Renal cortical epithelial cell (primary cell): ENCODE results near the gene HDGFL2. TPM values are rescaled to one million over a fixed set of nuclear protein-coding genes. Genes with fewer than 3 reads are reported as not detected.
"Not testable (repeated sequence)": the region's sequence is repeated elsewhere in the genome, so short reads cannot be mapped to it uniquely, and the experiment has no call there.

Source experiments
- DNase-seq: peaks from one replicate; pipeline ENCODE4 v3.0.0-alpha.2; 2011; ENCODE audit warnings: low read depth
- total RNA-seq: library from RNA; depleted of rRNA; stranded (reverse); fragments of >200 nt; gene quantifications from 2 replicates; pipeline ENCODE4 v1.2.3, GENCODE V29; 2014

Gene HDGFL2
- total RNA-seq, 1 donor from 2014 or later, result 59.5 TPM

DNA sequence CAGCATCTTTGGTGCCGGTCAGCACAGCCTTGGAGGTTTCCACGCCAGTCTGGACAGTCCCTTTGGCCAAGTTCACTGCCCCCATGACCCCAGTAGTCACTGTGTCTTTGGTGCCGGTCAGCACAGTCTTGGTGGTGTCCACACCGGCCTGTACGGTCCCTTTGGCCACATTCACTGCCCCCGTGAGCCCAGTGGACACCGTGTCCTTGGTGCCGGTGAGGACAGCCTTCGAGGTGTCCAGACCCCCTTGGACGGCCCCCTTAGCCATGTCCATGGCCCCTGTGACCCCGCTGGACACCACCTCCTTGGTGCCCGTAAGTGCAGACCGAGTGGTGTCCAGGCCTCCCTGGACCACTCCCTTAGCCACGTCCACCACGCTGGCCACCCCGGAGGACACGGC, 41.2 kb downstream of the HDGFL2 start:
- DNase-seq, result no peak

GRCh38 chr19:4515732-4516131, 43.6 kb downstream of the HDGFL2 start:
- no peak for DNase-seq

GRCh38 chr19:4516199-4516938, 44.3 kb downstream of the HDGFL2 start:
- no peak for DNase-seq

GRCh38 chr19:4516939-4517300, 44.8 kb downstream of the HDGFL2 start:
- DNase-seq, result no peak

GRCh38 chr19:4517451-4518057, 45.5 kb downstream of the HDGFL2 start:
- DNase-seq, result no peak

- no peak for DNase-seq
Observed at GRCh38 chr19:4518345-4519171, 46.5 kb downstream of the HDGFL2 start, which contains the start of gene PLIN4. Gene PLIN4 (minus strand): TSS chr19:4518486. CDS start chr19:4518272, 214 bp downstream.

GRCh38 chr19:4519172-4519496, 47.0 kb downstream of the HDGFL2 start:
- no peak for DNase-seq

- no peak for DNase-seq
Observed at GRCh38 chr19:4519521-4520277, 47.6 kb downstream of the HDGFL2 start.

- peak; percentile 22 for DNase-seq
Observed at GRCh38 chr19:4521170-4521887, 49.2 kb downstream of the HDGFL2 start.

DNA sequence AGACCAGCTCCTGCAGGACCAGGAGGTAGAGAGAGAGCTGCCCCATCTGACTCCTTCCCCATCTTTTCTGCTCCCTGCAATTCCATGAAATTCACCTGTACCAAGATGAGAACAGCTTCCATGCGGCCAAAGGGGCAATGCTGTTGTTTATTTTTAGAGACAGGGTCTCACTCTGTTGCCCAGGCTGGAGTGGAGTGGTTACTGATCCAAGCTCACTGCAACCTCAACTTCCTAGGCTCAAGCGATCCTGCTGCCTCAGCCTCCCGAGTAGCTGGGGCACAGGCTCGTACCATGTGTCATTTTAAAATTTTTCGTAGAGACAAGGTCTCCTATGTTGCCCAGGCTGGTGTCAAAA, 49.8 kb downstream of the HDGFL2 start:
- no peak for DNase-seq

DNA sequence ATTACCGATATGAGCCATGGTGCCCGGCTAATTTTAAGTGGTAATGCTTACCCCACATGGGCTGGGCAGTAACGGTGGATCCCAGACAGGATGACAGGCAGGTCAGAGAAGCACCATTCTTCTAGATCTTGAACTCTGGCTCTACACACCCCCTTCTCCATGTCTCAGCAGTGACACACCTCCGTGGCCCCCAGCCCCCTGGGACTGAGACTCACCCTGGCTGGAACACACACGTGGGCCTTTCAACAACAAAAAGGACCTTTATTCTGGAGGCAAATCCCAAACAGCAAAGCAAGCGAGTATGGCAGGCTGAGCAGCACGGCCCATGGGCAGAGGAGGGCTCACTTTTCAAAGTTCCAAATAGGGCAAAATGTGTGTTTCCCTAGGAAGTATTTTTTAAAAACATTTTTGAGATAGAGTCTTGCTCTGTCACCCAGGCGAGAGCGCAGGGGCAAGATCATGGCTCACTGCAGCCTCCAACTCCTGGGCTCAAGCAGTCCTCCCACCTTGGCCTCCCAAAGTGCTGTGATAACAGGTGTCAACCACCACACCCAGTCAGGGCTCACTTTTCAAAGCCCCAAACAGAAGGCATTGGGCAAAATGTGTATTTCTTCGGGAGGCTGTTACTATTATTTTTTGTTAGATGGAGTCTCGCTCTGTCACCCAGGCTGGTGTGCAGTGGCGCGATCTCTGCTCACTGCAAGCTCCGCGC, 50.4 kb downstream of the HDGFL2 start:
- no peak for DNase-seq

DNA sequence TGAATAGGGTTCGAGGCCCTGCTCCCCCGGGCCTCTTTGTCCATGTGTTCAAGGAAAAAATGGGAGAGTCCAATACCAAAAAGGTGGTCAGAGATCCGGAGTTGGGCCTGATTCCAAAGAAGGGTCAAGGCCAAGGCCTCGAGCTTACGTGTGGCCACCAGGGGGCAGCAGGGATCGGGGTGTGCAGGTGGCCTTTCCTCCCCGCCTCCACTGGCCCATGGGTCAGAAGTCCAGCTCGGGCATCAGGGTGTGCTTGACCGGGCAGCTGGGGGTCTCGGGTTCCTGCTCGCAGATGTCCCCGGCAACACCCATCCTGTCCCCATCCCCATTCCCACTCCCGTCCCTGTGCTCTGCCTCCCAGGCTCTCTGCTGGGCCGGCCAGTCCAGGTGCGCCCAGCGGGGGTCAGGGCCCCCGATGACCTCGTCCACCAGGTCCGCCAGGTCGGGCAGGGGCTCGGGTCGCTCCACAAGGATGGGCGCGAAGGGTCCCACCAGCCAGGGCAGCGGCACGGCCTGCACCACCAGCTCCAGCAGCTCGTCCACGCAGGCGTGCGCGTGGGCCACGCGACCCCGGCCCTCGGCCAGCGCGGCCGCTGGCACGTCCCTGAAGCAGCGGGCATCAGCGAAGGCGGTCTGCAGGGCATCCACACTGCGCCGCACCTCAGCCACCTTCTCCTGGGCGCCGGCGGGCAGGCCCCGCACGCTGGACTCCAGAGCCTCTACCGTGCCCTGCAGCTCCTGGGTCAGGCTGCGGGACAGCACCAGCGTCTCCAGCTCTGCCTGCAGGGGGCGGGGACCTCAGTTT, 51.4 kb downstream of the HDGFL2 start:
- DNase-seq, result no peak

DNA sequence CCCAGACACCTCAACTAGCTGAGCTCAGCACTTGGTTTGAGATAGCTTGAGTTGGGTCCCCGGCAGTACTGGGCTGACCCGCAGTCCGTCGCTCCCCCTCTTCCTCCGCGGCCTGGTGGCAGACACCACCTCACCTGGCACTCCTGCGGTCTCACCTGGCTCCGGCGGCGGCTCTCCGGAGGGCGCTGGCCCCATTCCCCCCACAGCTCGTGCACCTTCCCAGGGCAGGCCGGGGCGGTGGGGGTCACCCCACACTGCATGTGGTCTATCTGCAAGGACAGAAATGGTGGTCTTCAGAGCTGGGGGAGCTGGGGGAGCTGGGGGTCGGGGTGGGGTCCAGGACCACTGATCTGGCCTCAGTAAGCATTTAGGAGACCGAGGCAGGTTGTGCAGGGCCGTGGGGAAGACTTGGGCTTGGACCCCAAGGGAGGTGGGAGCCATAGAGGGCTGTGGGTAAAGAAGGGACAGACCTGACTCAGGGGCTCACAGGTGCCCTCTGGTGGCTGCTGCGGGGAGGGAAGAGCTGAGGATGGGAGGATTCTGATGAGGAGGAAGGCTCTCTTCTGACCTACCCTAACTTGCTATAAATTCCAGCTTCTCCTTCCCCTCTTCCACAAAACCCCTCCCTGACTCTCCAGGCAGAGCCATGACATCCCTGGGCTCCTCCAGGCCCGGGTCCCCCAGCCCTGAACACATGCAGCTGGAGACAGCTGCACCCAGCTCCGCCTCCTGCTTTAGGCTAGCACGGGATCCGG, 52.9 kb downstream of the HDGFL2 start:
- DNase-seq, result no peak

DNA sequence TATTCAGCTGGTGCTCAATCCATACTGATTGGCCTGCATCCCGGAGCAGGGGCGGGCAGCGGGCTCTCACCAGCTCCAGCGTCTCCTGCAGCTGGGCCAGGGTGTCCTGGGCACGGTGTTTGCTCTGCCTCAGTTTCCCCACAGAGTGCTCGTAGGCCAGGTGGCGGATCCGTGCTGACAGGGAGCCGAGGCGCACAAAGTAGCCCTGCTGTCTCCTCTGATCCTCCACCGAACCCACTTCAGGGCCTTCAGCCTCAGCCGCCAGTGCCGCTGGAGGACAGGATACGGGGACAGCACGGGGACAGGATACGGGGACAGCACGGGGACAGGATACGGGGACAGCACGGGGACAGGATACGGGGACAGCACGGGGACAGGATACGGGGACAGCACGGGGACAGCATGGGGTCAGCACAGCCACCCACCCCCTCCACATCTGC, 53.5 kb downstream of the HDGFL2 start:
- no peak for DNase-seq

- DNase-seq, result not testable (repeated sequence)
Observed at GRCh38 chr19:4527377-4527776, 55.3 kb downstream of the HDGFL2 start.

DNA sequence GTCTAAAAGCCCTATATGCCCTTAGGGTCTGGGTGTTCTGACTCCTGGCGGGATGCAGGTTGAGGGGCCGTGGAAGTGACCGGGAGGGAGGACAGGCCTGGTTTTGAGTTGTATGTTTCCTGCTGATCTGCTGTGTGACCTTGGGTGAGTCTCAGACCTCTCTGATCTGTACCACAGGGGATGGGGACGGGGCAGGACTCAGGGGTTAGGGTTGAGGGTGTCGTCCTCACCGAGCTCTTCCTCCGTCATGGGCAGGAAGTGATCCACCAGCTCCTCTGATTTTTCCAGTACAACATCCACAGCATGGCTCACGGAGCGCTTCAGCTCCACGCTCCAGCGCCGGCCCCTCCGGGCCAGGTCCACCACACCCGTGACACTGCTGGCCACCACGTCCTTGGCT, 56.7 kb downstream of the HDGFL2 start:
- DNase-seq, result no peak

- DNase-seq, result no peak
Observed at GRCh38 chr19:4529924-4530522, 57.9 kb downstream of the HDGFL2 start.

DNA sequence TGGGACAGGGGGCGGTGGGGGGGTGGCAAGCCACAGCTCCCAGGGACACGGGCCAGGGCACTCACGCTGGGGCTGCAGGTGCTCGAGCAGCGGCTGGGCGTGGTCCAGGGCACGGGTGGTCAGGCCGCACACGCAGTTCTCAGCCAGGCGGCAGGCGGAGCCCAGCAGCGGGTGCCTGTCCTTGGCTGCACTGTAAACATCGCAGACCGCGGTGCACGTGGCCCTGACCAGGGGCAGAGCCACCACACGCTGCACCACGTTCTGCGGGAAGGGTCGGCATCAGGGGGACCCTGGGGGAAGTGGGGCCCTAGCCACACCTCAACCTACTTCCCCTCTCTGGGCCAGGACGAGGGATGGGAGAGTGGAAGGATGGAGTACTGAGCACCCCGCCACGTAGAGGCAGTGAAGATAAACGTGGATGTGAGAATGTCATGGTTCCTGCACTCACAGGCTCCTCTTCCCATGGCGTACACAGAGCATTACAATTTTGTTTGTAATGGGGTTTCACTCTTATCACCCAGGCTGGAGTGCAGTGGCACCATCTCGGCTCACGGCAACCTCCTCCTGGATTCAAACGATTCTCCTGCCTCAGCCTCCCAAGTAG, 59.6 kb downstream of the HDGFL2 start:
- DNase-seq, result no peak
